ENCODE results near the gene MKI67. TPM values are rescaled to one million over a fixed set of nuclear protein-coding genes. Genes with fewer than 3 reads are reported as not detected.

Gene MKI67
- total RNA-seq, 1 experiment from 2014 or later = 111 TPM

GRCh38 chr10:128173386-128173785, 47.2 kb upstream of the MKI67 start:
- POLR2A ChIA-PET = no interaction called here
- Histone ChIP-seq H3K36me3 (ENCODE audit: control insufficient read depth, insufficient read depth, low read length) (no peaks in the 10 kb centered on the region), H3K9me3 (peaks cover 19% of the 10 kb centered on the region), H3K27me3 (replicated peaks; ENCODE audit: control insufficient read depth, insufficient read depth, low read length) (no peaks in the 10 kb centered on the region), H3K4me3 (ENCODE audit: low read depth, low read length) (no peak overlapping the region), H3K4me1 (peaks cover 10% of the 10 kb centered on the region)
- no peaks in the 10 kb centered on the region for H3K27me3 Mint-ChIP-seq (ENCODE audit: insufficient read depth, unreplicated experiment)
- peak in 1 of 2 experiments; percentile 16 for DNase-seq
- intact Hi-C loops (cut with micrococcal nuclease; ENCODE audit: unreplicated experiment) = no loop called here
- H3K27ac Mint-ChIP-seq (ENCODE audit: unreplicated experiment) = no peak overlapping the region
- H3K4me1 Mint-ChIP-seq (ENCODE audit: low read depth, unreplicated experiment) = peaks cover 6% of the 10 kb centered on the region
- no peak for TF ChIP-seq CTCF (IDR thresholded peaks at IDR 0.05; ENCODE audit: insufficient read depth in 1 of 2, low read depth in 1 of 2, low read length in 1 of 2, severe bottlenecking in 1 of 2, unreplicated experiment in 1 of 2)
- CTCF ChIA-PET = interaction anchor here (0.7 kb wide), 1 partner anchor 252 kb away, joined by 3 read pairs; no protein-coding TSS in a partner anchor
- no peaks in the 10 kb centered on the region for H3K36me3 Mint-ChIP-seq (ENCODE audit: insufficient read depth, unreplicated experiment)
- H3K4me3 Mint-ChIP-seq (ENCODE audit: unreplicated experiment) = no peak overlapping the region
- peaks cover 34% of the 10 kb centered on the region for H3K9me3 Mint-ChIP-seq (ENCODE audit: unreplicated experiment)
- BruUV-seq (replicated peaks) = no TSS peak

GRCh38 chr10:128172756-128173155, 46.5 kb upstream of the MKI67 start:
- Histone ChIP-seq H3K27me3 (replicated peaks; ENCODE audit: control insufficient read depth, insufficient read depth, low read length) (no peaks in the 10 kb centered on the region), H3K36me3 (ENCODE audit: control insufficient read depth, insufficient read depth, low read length) (no peaks in the 10 kb centered on the region), H3K4me3 (ENCODE audit: low read depth, low read length) (no peak overlapping the region), H3K9me3 (peaks cover 19% of the 10 kb centered on the region), H3K4me1 (peaks cover 10% of the 10 kb centered on the region)
- intact Hi-C loops (cut with micrococcal nuclease; ENCODE audit: unreplicated experiment) = no loop called here
- CTCF ChIA-PET = no interaction called here
- Mint-ChIP-seq H3K27ac (ENCODE audit: unreplicated experiment) (no peak overlapping the region), H3K36me3 (ENCODE audit: insufficient read depth, unreplicated experiment) (no peaks in the 10 kb centered on the region), H3K27me3 (ENCODE audit: insufficient read depth, unreplicated experiment) (no peaks in the 10 kb centered on the region), H3K4me1 (ENCODE audit: low read depth, unreplicated experiment) (peaks cover 6% of the 10 kb centered on the region), H3K4me3 (ENCODE audit: unreplicated experiment) (no peak overlapping the region), H3K9me3 (ENCODE audit: unreplicated experiment) (peaks cover 34% of the 10 kb centered on the region)
- TF ChIP-seq CTCF (IDR thresholded peaks at IDR 0.05; ENCODE audit: insufficient read depth in 1 of 2, low read depth in 1 of 2, low read length in 1 of 2, severe bottlenecking in 1 of 2, unreplicated experiment in 1 of 2) = no peak
- POLR2A ChIA-PET = no interaction called here
- DNase-seq = no peak
- BruUV-seq (replicated peaks) = no TSS peak

- Histone ChIP-seq H3K9me3 (peaks cover 14% of the 10 kb centered on the region), H3K4me1 (peaks cover 10% of the 10 kb centered on the region), H3K4me3 (ENCODE audit: low read depth, low read length) (no peak overlapping the region), H3K36me3 (ENCODE audit: control insufficient read depth, insufficient read depth, low read length) (no peaks in the 10 kb centered on the region), H3K27me3 (replicated peaks; ENCODE audit: control insufficient read depth, insufficient read depth, low read length) (no peaks in the 10 kb centered on the region)
- Mint-ChIP-seq H3K36me3 (ENCODE audit: insufficient read depth, unreplicated experiment) (no peaks in the 10 kb centered on the region), H3K4me1 (ENCODE audit: low read depth, unreplicated experiment) (peaks cover 6% of the 10 kb centered on the region), H3K4me3 (ENCODE audit: unreplicated experiment) (no peak overlapping the region), H3K9me3 (ENCODE audit: unreplicated experiment) (peaks cover 27% of the 10 kb centered on the region), H3K27me3 (ENCODE audit: insufficient read depth, unreplicated experiment) (peaks cover under 1% of the 10 kb centered on the region), H3K27ac (ENCODE audit: unreplicated experiment) (no peak overlapping the region)
- CTCF ChIA-PET = no interaction called here
- intact Hi-C loops (cut with micrococcal nuclease; ENCODE audit: unreplicated experiment) = no loop called here
- no TSS peak for BruUV-seq (replicated peaks)
- POLR2A ChIA-PET = no interaction called here
- no peak for TF ChIP-seq CTCF (IDR thresholded peaks at IDR 0.05; ENCODE audit: insufficient read depth in 1 of 2, low read depth in 1 of 2, low read length in 1 of 2, severe bottlenecking in 1 of 2, unreplicated experiment in 1 of 2)
- DNase-seq = no peak
Observed at GRCh38 chr10:128169811-128170379, 43.7 kb upstream of the MKI67 start.

Data from Caco-2 (cell line).